ENCODE data around the gene GYS1. TPM values are rescaled to one million over a fixed set of nuclear protein-coding genes. Genes with fewer than 3 reads are reported as not detected.

GYS1 gene
- total RNA-seq, 6 donors from 2014 or later, result 26.4 to 79.6 (median 35.6) TPM

- Histone ChIP-seq H3K4me1 (peaks cover 28 to 49% (median 35%) of the 10 kb centered on the region in 4 donors), H3K9me3 (no peaks in the 10 kb centered on the region), H3K36me3 (peaks cover under 1 to 7% (median 3%) of the 10 kb centered on the region in 4 donors), H3K4me3 (no peak overlapping the region), H3K27ac (peak overlapping the region in 3 of 4 donors; percentile 88 to 98 (median 93)), H3K27me3 (no peaks in the 10 kb centered on the region)
- TF ChIP-seq, protein P1, sequence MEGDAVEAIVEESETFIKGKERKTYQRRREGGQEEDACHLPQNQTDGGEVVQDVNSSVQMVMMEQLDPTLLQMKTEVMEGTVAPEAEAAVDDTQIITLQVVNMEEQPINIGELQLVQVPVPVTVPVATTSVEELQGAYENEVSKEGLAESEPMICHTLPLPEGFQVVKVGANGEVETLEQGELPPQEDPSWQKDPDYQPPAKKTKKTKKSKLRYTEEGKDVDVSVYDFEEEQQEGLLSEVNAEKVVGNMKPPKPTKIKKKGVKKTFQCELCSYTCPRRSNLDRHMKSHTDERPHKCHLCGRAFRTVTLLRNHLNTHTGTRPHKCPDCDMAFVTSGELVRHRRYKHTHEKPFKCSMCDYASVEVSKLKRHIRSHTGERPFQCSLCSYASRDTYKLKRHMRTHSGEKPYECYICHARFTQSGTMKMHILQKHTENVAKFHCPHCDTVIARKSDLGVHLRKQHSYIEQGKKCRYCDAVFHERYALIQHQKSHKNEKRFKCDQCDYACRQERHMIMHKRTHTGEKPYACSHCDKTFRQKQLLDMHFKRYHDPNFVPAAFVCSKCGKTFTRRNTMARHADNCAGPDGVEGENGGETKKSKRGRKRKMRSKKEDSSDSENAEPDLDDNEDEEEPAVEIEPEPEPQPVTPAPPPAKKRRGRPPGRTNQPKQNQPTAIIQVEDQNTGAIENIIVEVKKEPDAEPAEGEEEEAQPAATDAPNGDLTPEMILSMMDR (IDR thresholded peaks at IDR 0.05), result no peak
- 89 to 90% methylated on average over 19 of the region's 19 CpGs for WGBS, 2 donors
- DNase-seq (peak in 1 of 2 donors; percentile 50), ATAC-seq (ENCODE audit: low FRiP score in 2 of 2) (no peak)
Observed at GRCh38 chr19:48961051-48961649, 32.0 kb downstream of the GYS1 start.

- Histone ChIP-seq H3K4me3 (no peak overlapping the region), H3K27ac (peak overlapping the region in 2 of 4 donors; percentile 88 to 98), H3K4me1 (peaks cover 33 to 56% (median 42%) of the 10 kb centered on the region in 4 donors), H3K36me3 (peaks cover 0 to 5% (median 0%) of the 10 kb centered on the region in 4 donors), H3K27me3 (no peaks in the 10 kb centered on the region), H3K9me3 (no peaks in the 10 kb centered on the region)
- ATAC-seq (ENCODE audit: low FRiP score in 2 of 2) (no peak), DNase-seq (no peak)
- 74 to 80% methylated on average over 16 of the region's 16 CpGs for WGBS, 2 donors
- TF ChIP-seq, protein P1 (IDR thresholded peaks at IDR 0.05), result no peak
- no peak for TF ChIP-seq POLR2A (IDR thresholded peaks at IDR 0.05)
- no peak for TF ChIP-seq EP300 (IDR thresholded peaks at IDR 0.05)
- no peak for TF ChIP-seq POLR2AphosphoS5 (IDR thresholded peaks at IDR 0.05)
Observed at GRCh38 chr19:48959341-48960239, 33.5 kb downstream of the GYS1 start.

DNA sequence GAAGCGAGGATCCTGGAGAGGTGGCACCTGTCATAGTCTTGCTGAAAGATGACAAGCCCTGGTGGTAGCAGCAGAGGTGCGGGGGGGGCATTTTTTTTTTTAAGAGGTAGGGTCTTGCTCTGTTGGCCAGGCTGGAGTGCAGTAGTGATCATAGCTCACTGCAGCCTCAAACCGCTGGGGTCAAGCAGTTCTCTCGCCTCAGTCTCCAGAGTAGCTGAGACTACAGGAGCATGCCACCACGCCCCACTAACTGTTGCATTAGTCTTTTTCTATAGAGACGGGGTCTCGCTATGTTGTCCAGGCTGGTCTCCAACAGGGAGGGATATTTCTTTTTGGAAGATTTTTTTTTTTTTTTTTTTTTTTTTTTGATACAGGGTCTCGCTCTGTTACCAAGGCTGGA lies 35.1 kb downstream of the GYS1 start:
- DNase-seq (no peak), ATAC-seq (ENCODE audit: low FRiP score in 2 of 2) (no peak)
- H3K27ac ChIP-seq, result no peak overlapping the region
- no peaks in the 10 kb centered on the region for H3K27me3 ChIP-seq
- peaks cover 21 to 46% (median 26%) of the 10 kb centered on the region in 4 donors for H3K4me1 ChIP-seq
- H3K9me3 ChIP-seq, result no peaks in the 10 kb centered on the region
- TF ChIP-seq, protein P1 (IDR thresholded peaks at IDR 0.05), result no peak
- TF ChIP-seq POLR2AphosphoS5 (IDR thresholded peaks at IDR 0.05) (no peak), EP300 (IDR thresholded peaks at IDR 0.05) (no peak), POLR2A (IDR thresholded peaks at IDR 0.05) (no peak)
- H3K4me3 ChIP-seq, result no peak overlapping the region
- 95 to 99% methylated on average over 8 of the region's 8 CpGs for WGBS, 2 donors
- H3K36me3 ChIP-seq, result peaks cover 0 to 5% (median 0%) of the 10 kb centered on the region in 4 donors

DNA sequence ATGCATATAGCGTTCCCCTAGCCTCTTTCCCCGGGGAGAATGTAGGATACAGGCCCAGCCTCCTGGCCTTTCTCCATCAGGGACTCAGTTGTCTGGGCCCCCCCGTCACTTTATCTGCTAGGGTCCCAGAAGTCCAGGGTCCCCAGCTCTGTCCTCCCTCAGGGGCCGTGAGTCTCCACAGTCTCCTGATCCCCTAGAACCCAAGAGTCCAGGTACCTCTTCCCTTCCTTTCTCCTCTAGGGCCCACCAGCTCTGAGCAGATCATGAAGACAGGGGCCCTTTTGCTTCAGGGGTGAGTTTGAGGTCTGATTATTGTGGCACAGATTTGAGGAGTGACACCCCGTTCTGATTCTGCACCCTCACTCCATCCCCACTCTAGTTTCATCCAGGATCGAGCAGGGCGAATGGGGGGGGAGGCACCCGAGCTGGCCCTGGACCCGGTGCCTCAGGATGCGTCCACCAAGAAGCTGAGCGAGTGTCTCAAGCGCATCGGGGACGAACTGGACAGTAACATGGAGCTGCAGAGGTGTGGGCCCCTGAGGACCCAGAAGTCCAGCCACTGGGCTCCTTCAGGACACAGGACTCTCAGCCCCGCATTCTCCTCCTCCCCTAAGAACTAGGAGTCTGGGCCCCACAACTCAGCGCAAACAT lies 37.7 kb downstream of the GYS1 start:
- 65 to 68% methylated on average over 15 to 16 of the region's 16 CpGs for WGBS, 2 donors
- peaks cover 11 to 24% (median 15%) of the 10 kb centered on the region in 4 donors for H3K4me1 ChIP-seq
- peak overlapping the region; percentile 56 to 87 (median 83) for H3K4me3 ChIP-seq
- TF ChIP-seq POLR2A (IDR thresholded peaks at IDR 0.05) (no peak), EP300 (IDR thresholded peaks at IDR 0.05) (no peak), POLR2AphosphoS5 (IDR thresholded peaks at IDR 0.05) (no peak)
- TF ChIP-seq, protein P1 (IDR thresholded peaks at IDR 0.05), result no peak
- H3K27me3 ChIP-seq, result no peaks in the 10 kb centered on the region
- H3K9me3 ChIP-seq, result no peaks in the 10 kb centered on the region
- ATAC-seq (ENCODE audit: low FRiP score in 2 of 2), result no peak
- peaks cover 0 to 5% (median 0%) of the 10 kb centered on the region in 4 donors for H3K36me3 ChIP-seq
- H3K27ac ChIP-seq, result peak overlapping the region; percentile 79 to 95 (median 85)
- DNase-seq, result peak in 1 of 2 donors; percentile 37

All from upper lobe of left lung (tissue), 6 donors.